GM15510 (cell line): Measurements from ENCODE around the gene KRTAP10-7.
"Not testable (repeated sequence)": the region's sequence is repeated elsewhere in the genome, so short reads cannot be mapped to it uniquely, and the experiment has no call there.

ENCODE experiments used
- POLR2A ChIP-seq: IDR thresholded peaks from 3 replicates; pipeline ENCODE4 v1.6.1; 2011; ENCODE audit warnings: borderline replicate concordance; ENCODE audit not compliant: insufficient read length; ENCODE audit errors: extremely low read depth

The KRTAP10-7 gene, protein sequence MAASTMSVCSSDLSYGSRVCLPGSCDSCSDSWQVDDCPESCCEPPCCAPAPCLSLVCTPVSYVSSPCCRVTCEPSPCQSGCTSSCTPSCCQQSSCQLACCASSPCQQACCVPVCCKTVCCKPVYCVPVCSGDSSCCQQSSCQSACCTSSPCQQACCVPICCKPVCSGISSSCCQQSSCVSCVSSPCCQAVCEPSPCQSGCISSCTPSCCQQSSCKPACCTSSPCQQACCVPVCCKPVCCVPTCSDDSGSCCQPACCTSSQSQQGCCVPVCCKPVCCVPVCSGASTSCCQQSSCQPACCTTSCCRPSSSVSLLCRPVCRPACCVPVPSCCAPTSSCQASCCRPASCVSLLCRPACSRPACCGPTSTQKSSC

GRCh38 chr21:44600118-44600978, at the start of gene KRTAP10-7:
Gene KRTAP10-7, plus strand, starts transcription at chr21:44600597. Its CDS starts 25 bp downstream, at chr21:44600622.
- TF ChIP-seq POLR2A, result not testable (repeated sequence)

- no peak for TF ChIP-seq POLR2A
Measured at GRCh38 chr21:44550807-44551206, 49.6 kb upstream of the KRTAP10-7 start.

- TF ChIP-seq POLR2A, result no peak
Measured at GRCh38 chr21:44551340-44551961, 48.9 kb upstream of the KRTAP10-7 start, which contains the start of gene KRTAP10-2. Gene KRTAP10-2, minus strand, starts transcription at chr21:44551505. Its CDS starts 47 bp downstream, at chr21:44551458.

- TF ChIP-seq POLR2A, result no peak
Measured at GRCh38 chr21:44552136-44552535, 48.3 kb upstream of the KRTAP10-7 start.

GRCh38 chr21:44552681-44553080, 47.7 kb upstream of the KRTAP10-7 start:
- TF ChIP-seq POLR2A, result no peak

DNA sequence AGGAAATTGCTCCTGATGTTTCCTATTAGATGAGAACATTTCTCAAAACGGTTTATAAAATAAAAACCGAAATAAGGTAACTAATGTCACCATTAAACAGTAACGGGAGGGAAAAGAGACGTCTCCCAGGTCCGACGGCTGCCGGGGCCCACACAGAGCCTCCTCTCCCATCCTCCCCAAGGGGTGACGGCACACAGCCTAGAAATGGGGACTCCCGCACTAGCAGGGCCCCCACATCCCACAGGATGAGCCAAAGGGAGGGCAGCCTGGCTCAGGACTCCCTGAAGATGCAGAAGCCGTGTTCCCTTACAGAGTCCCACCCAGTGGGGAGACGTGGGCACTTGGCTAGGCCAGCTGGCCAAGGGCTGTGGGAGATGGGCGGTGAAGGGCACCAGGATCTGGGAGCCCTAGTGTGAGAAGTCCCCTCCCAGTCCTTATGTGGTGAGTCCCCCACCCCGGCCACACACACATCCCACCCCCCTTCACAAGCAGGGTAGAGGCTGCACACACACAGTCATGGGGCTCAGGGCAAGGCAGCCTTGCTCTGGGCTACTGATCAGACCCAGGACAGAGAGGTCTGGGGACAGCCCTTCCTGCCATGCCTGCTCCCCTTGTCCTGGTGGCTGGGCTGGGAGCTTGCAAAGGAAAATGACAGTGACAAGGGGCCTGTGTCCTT, 45.1 kb upstream of the KRTAP10-7 start:
- no peak for TF ChIP-seq POLR2A

DNA sequence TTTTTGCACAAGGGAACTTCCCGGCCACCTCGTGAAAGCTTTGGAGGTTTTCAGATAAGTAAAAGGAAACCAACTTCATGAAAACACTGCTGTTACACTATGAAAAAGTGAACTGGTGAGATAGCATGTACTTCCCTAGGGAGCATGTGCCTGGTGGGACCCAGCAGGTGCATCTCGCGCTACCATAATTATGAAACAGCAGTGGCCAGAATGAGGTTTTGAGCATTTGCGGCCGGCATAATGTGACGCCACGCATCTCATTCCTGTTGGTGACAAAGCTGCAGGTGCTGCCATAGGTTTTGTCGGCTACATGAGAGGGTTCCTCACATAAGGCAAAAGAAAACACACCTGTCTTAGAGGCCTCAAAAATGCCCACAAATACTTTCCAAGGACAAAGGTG, 43.5 kb upstream of the KRTAP10-7 start:
- TF ChIP-seq POLR2A, result no peak

- TF ChIP-seq POLR2A, result no peak
Measured at GRCh38 chr21:44557491-44558328, 42.7 kb upstream of the KRTAP10-7 start.

- no peak for TF ChIP-seq POLR2A
Measured at GRCh38 chr21:44558695-44559094, 41.7 kb upstream of the KRTAP10-7 start, which contains the start of gene KRTAP10-3. Gene KRTAP10-3, minus strand, starts transcription at chr21:44558795. Its CDS starts 80 bp downstream, at chr21:44558715.

- TF ChIP-seq POLR2A, result no peak
Measured at GRCh38 chr21:44564099-44564498, 36.3 kb upstream of the KRTAP10-7 start.

GRCh38 chr21:44564886-44565598, 35.4 kb upstream of the KRTAP10-7 start:
- TF ChIP-seq POLR2A, result no peak

- TF ChIP-seq POLR2A, result no peak
Measured at GRCh38 chr21:44566403-44566802, 34.0 kb upstream of the KRTAP10-7 start.
